Endodermal cell (in vitro differentiated cells): ENCODE results near the gene SLC35D1. TPM values are rescaled to one million over a fixed set of nuclear protein-coding genes. Genes with fewer than 3 reads are reported as not detected.

Experiments used
- DNase-seq: peaks from one replicate; pipeline ENCODE4 v3.0.0-alpha.2; 2017
- H3K27ac ChIP-seq: 2 replicates; pipeline ENCODE4 v1.5.1; 2013; ENCODE audit warnings: mild to moderate bottlenecking, low read depth, low read length, moderate library complexity
- H3K27me3 ChIP-seq: 2 replicates; pipeline ENCODE4 v1.6.1; 2013; ENCODE audit warnings: mild to moderate bottlenecking, low read length, moderate library complexity; ENCODE audit not compliant: insufficient read depth, control insufficient read depth, poor library complexity, severe bottlenecking
- H3K36me3 ChIP-seq: 2 replicates; pipeline ENCODE4 v1.7.0; 2013; ENCODE audit warnings: mild to moderate bottlenecking, low read length, moderate library complexity; ENCODE audit not compliant: control insufficient read depth, insufficient read depth
- H3K4me1 ChIP-seq: one replicate; pipeline ENCODE4 v1.7.0; 2013; ENCODE audit warnings: low read length; ENCODE audit not compliant: control insufficient read depth, insufficient read depth
- H3K4me3 ChIP-seq: 2 replicates; pipeline ENCODE4 v1.5.1; 2013; ENCODE audit warnings: mild to moderate bottlenecking, low read length, moderate library complexity
- H3K9ac ChIP-seq: 2 replicates; pipeline ENCODE4 v1.6.1; 2013; ENCODE audit warnings: mild to moderate bottlenecking, low read length, moderate library complexity; ENCODE audit not compliant: poor library complexity, severe bottlenecking; ENCODE audit errors: extremely low read depth
- H3K9me3 ChIP-seq: 2 replicates; pipeline ENCODE4 v1.6.1; 2013; ENCODE audit warnings: mild to moderate bottlenecking, low read length, moderate library complexity; ENCODE audit not compliant: control insufficient read depth
- H3K27ac Mint-ChIP-seq: 2 replicates; pipeline ENCODE4 v1.8.0; 2020; ENCODE audit warnings: mixed read lengths
- H3K27me3 Mint-ChIP-seq: 2 replicates; pipeline ENCODE4 v1.8.0; 2021; ENCODE audit warnings: mild to moderate bottlenecking, mixed read lengths; ENCODE audit not compliant: insufficient read depth
- H3K36me3 Mint-ChIP-seq: 2 replicates; pipeline ENCODE4 v1.8.0; 2020; ENCODE audit warnings: low read depth, mixed read lengths
- H3K4me1 Mint-ChIP-seq: 2 replicates; pipeline ENCODE4 v1.8.0; 2020; ENCODE audit warnings: mixed read lengths
- H3K4me3 Mint-ChIP-seq: 2 replicates; pipeline ENCODE4 v1.8.0; 2020; ENCODE audit warnings: mild to moderate bottlenecking, moderate library complexity, mixed read lengths
- H3K9me3 Mint-ChIP-seq: 2 replicates; pipeline ENCODE4 v1.8.0; 2020; ENCODE audit warnings: mild to moderate bottlenecking, mixed read lengths
- CTCF ChIP-seq: fragments of 200-600 bp; sonication (generic); conservative IDR thresholded peaks from 2 replicates; pipeline ENCODE4 v1.5.0; 2021; ENCODE audit warnings: antibody characterized with exemption, mild to moderate bottlenecking
- WGBS, 2 experiments: methylation state at CpG; one replicate each; pipeline versions ENCODE4 v1.1.5 to v1.1.7; 2013; ENCODE audit warnings: missing lambda C conversion rate in 2 of 2, mixed read lengths in 1 of 2; ENCODE audit not compliant: insufficient coverage in 1 of 2, insufficient read length in 1 of 2; 5-methylcytosine and 5-hydroxymethylcytosine counted together
- total RNA-seq, 2 donors: library from RNA; stranded (reverse); fragmentation: NEBNext Ultra II Directional in 1 of 2; extraction: Animal tissue kit (Norgen Biotek cat#: 25700) in 1 of 2; gene quantifications; 2 replicates in 1 of 2; 3 replicates in 1 of 2; pipeline ENCODE4 v1.2.1, GENCODE V29; 2021

The SLC35D1 gene
- total RNA-seq, 2 donors from 2014 or later, result 5.5 to 5.9 TPM

- no peak overlapping the region for H3K9ac ChIP-seq
- TF ChIP-seq CTCF, result no peak
- no peak overlapping the region for H3K4me3 ChIP-seq
- peaks cover 11% of the 10 kb centered on the region for H3K9me3 ChIP-seq
- H3K9me3 Mint-ChIP-seq, result peaks cover 12% of the 10 kb centered on the region
- no peak for DNase-seq
- no peaks in the 10 kb centered on the region for H3K36me3 Mint-ChIP-seq
- no peaks in the 10 kb centered on the region for H3K27me3 Mint-ChIP-seq
- no peak overlapping the region for H3K4me3 Mint-ChIP-seq
- no peak overlapping the region for H3K27ac ChIP-seq
- no peaks in the 10 kb centered on the region for H3K4me1 ChIP-seq
- H3K27me3 ChIP-seq, result no peaks in the 10 kb centered on the region
- H3K4me1 Mint-ChIP-seq, result no peaks in the 10 kb centered on the region
- H3K36me3 ChIP-seq, result no peaks in the 10 kb centered on the region
- 94% methylated on average over 1 of the region's 1 CpG; no CpG with 5 or more reads in 1 of the 2 experiments for WGBS, 2 experiments
- H3K27ac Mint-ChIP-seq, result no peak overlapping the region
These were observed 34.5 kb upstream of the SLC35D1 start for GRCh38 chr1:67088440-67088839.

GRCh38 chr1:67085326-67085725, 31.4 kb upstream of the SLC35D1 start:
- Histone ChIP-seq H3K36me3 (no peaks in the 10 kb centered on the region), H3K27me3 (no peaks in the 10 kb centered on the region), H3K4me1 (no peaks in the 10 kb centered on the region), H3K9me3 (peaks cover 11% of the 10 kb centered on the region), H3K27ac (no peak overlapping the region), H3K9ac (no peak overlapping the region), H3K4me3 (no peak overlapping the region)
- Mint-ChIP-seq H3K4me3 (no peak overlapping the region), H3K4me1 (no peaks in the 10 kb centered on the region), H3K36me3 (no peaks in the 10 kb centered on the region), H3K27me3 (no peaks in the 10 kb centered on the region), H3K27ac (no peak overlapping the region), H3K9me3 (peaks cover 12% of the 10 kb centered on the region)
- no peak for TF ChIP-seq CTCF
- 42 to 50% methylated on average over 2 of the region's 2 CpGs for WGBS, 2 experiments
- DNase-seq, result no peak

- no peak overlapping the region for H3K4me3 Mint-ChIP-seq
- 90 to 100% methylated on average over 2 to 4 of the region's 9 CpGs for whole genome bisulfite sequencing, 2 experiments
These were observed 30.9 kb upstream of the SLC35D1 start for GRCh38 chr1:67084765-67085318.

More at GRCh38 chr1:67084765-67085318, 30.9 kb upstream of the SLC35D1 start:
- Histone ChIP-seq H3K4me1 (no peaks in the 10 kb centered on the region), H3K27ac (no peak overlapping the region), H3K36me3 (no peaks in the 10 kb centered on the region), H3K9me3 (peaks cover 6% of the 10 kb centered on the region), H3K27me3 (no peaks in the 10 kb centered on the region), H3K4me3 (no peak overlapping the region), H3K9ac (no peak overlapping the region)
- no peaks in the 10 kb centered on the region for H3K27me3 Mint-ChIP-seq
- H3K9me3 Mint-ChIP-seq, result peaks cover 12% of the 10 kb centered on the region
- TF ChIP-seq CTCF, result no peak
- H3K4me1 Mint-ChIP-seq, result no peaks in the 10 kb centered on the region
- no peak for DNase-seq
- no peak overlapping the region for H3K27ac Mint-ChIP-seq
- H3K36me3 Mint-ChIP-seq, result no peaks in the 10 kb centered on the region
